ENCODE measurements around the gene LAMA3.

The LAMA3 gene

GRCh38 chr18:23851470-23852002, 162.3 kb downstream of the LAMA3 start:
- H3K4me3 ChIP-seq (replicated peaks; ENCODE audit: low read depth, low read length) = no peak overlapping the region
- TF ChIP-seq CTCF (IDR thresholded peaks at IDR 0.05; ENCODE audit: low read depth, low read length, missing control alignments) = no peak
- DNase-seq (ENCODE audit: extremely low read depth, low read depth) = no peak

DNA sequence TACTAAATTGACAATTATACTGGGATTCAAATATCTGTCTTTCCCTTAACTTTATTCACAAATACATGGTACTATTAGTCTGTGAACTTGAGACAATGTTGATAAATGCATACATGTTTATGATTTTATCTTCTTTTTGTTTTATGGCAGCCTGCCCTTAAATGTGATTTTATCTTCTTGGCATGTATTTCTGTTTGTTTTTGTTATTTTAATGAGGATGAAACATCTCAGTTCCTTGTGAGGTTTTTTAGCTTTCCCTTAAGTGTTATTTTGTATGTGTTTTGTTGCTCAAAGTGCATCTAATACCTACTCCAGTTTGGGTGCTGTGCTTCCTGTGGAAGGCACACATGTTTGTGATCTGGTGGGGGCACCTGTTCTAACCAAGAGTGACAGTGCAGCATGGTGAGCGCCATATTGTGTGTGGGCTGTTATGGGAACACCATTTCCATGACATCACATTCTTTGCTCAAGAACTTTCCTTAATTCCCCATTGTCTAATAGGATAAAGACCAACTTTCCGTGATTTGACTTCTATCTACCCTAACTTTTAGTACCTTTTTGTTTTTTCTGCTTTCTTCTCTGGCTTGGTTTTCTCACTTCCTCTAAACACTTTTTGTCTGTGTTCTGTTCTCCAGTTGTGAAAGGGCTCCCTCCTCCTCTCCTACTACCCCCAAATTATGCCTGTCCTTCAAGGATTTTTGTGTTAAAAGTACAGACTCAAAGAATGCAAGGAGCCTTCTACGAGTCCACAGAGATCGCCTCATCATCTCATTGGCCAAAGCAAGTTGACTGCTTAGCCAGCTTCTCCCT, 163.2 kb downstream of the LAMA3 start:
- DNase-seq (ENCODE audit: extremely low read depth, low read depth) = no peak
- no peak overlapping the region for H3K4me3 ChIP-seq (replicated peaks; ENCODE audit: low read depth, low read length)
- TF ChIP-seq CTCF (IDR thresholded peaks at IDR 0.05; ENCODE audit: low read depth, low read length, missing control alignments) = no peak

DNA sequence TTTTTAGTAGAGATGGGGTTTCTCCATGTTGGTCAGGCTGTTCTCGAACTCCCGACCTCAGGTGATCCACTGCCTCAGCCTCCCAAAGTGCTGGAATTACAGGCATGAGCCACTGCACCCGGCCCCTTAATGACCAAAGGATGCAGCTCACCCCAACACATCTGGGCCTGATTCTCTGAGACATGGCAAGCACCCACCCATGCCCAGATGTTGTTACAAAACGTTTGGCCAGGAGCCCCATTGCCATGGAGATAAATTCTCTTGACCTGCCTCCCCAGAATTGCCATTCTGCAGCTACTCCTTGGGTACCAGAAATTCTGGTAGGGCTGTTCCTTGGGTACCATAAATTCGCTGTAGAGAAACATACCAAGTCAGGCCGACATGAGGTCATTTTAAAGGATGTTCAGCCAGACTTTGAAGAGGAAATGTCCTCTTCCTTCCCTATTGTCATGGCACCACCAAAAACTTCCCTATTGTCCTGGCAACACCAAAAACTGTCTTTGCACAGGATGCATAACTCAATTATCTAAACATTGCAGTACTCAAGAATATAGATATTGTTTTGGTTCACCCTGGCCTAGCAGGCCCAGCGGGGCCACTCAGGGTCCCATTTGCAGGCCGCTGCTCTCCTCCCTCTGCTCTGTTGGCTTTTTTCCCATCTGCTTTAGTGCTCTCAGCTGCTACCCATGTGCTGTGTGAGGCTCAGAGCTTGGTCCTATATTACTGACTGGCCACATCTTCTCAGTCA, 164.4 kb downstream of the LAMA3 start:
- no peak for DNase-seq (ENCODE audit: extremely low read depth, low read depth)
- TF ChIP-seq CTCF (IDR thresholded peaks at IDR 0.05; ENCODE audit: low read depth, low read length, missing control alignments) = no peak
- H3K4me3 ChIP-seq (replicated peaks; ENCODE audit: low read depth, low read length) = no peak overlapping the region

- no peak for TF ChIP-seq CTCF (IDR thresholded peaks at IDR 0.05; ENCODE audit: low read depth, low read length, missing control alignments)
- DNase-seq (ENCODE audit: extremely low read depth, low read depth) = no peak
- H3K4me3 ChIP-seq (replicated peaks; ENCODE audit: low read depth, low read length) = no peak overlapping the region
Observed at GRCh38 chr18:23855721-23856120, 166.5 kb downstream of the LAMA3 start.

GRCh38 chr18:23856466-23857163, 167.4 kb downstream of the LAMA3 start:
- TF ChIP-seq CTCF (IDR thresholded peaks at IDR 0.05; ENCODE audit: low read depth, low read length, missing control alignments) = no peak
- no peak overlapping the region for H3K4me3 ChIP-seq (replicated peaks; ENCODE audit: low read depth, low read length)
- DNase-seq (ENCODE audit: extremely low read depth, low read depth) = no peak

GRCh38 chr18:23857164-23857552, 167.9 kb downstream of the LAMA3 start:
- TF ChIP-seq CTCF (IDR thresholded peaks at IDR 0.05; ENCODE audit: low read depth, low read length, missing control alignments) = no peak
- DNase-seq (ENCODE audit: extremely low read depth, low read depth) = no peak
- H3K4me3 ChIP-seq (replicated peaks; ENCODE audit: low read depth, low read length) = no peak overlapping the region
